Lower leg skin (tissue), 3 donors: ENCODE measurements around the gene SAFB2.

Experiments used
- POLR2A ChIP-seq, 2 donors: fragments of 450-650 bp; IDR thresholded peaks; one replicate each; pipeline ENCODE4 v1.6.1; 2016 to 2017; ENCODE audit warnings: antibody characterized with exemption in 2 of 2, mild to moderate bottlenecking in 1 of 2, moderate library complexity in 1 of 2
- TF ChIP-seq, protein P1 (sequence below), 3 donors: fragments of 450-650 bp; IDR thresholded peaks; one replicate each; pipeline ENCODE4 v1.5.1; 2016; ENCODE audit warnings: antibody characterized with exemption in 3 of 3, mild to moderate bottlenecking in 3 of 3, moderate library complexity in 2 of 3

GRCh38 chr19:5588441-5588840, 34.1 kb downstream of the SAFB2 start:
- TF ChIP-seq, protein P1, sequence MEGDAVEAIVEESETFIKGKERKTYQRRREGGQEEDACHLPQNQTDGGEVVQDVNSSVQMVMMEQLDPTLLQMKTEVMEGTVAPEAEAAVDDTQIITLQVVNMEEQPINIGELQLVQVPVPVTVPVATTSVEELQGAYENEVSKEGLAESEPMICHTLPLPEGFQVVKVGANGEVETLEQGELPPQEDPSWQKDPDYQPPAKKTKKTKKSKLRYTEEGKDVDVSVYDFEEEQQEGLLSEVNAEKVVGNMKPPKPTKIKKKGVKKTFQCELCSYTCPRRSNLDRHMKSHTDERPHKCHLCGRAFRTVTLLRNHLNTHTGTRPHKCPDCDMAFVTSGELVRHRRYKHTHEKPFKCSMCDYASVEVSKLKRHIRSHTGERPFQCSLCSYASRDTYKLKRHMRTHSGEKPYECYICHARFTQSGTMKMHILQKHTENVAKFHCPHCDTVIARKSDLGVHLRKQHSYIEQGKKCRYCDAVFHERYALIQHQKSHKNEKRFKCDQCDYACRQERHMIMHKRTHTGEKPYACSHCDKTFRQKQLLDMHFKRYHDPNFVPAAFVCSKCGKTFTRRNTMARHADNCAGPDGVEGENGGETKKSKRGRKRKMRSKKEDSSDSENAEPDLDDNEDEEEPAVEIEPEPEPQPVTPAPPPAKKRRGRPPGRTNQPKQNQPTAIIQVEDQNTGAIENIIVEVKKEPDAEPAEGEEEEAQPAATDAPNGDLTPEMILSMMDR (IDR thresholded peaks at IDR 0.05) = no peak
- TF ChIP-seq POLR2A (IDR thresholded peaks at IDR 0.05) = no peak
